Hindlimb muscle (tissue), 1 donor: ENCODE results near the gene ASB9. TPM values are rescaled to one million over a fixed set of nuclear protein-coding genes. Genes with fewer than 3 reads are reported as not detected.

ENCODE experiments used
- polyA plus RNA-seq: library from polyadenylated mRNA; unstranded; fragments of 120-200 nt; gene quantifications from one replicate; pipeline ENCODE4 v1.2.1, GENCODE V29; 2013; ENCODE audit not compliant: insufficient read length

Gene ASB9
- polyA plus RNA-seq, 1 donor, result 3.5 TPM

Other genes starting within 250 kb of the ASB9 start
- gene ASB11, start 45.6 kb upstream of the ASB9 start, polyA plus RNA-seq, result 14.3 TPM
- gene PIGA, start 65.4 kb upstream of the ASB9 start, polyA plus RNA-seq, result 6.5 TPM
- 1.5 TPM for gene VEGFD, start 114.3 kb upstream of the ASB9 start, polyA plus RNA-seq
- gene PIR, start 223.2 kb upstream of the ASB9 start, polyA plus RNA-seq, result 3.2 TPM
- gene BMX, start 230.7 kb upstream of the ASB9 start, polyA plus RNA-seq, result 2.3 TPM